Fibroblast of skin of abdomen (primary cell): ENCODE measurements around the gene RSPH6A. TPM values are rescaled to one million over a fixed set of nuclear protein-coding genes. Genes with fewer than 3 reads are reported as not detected.

Experiments
- DNase-seq: peaks from one replicate; pipeline ENCODE4 v3.0.0-alpha.2; 2013
- polyA plus RNA-seq, 2 experiments: library from polyadenylated mRNA; unstranded; fragments of 120-200 nt; gene quantifications; one replicate each; pipeline ENCODE4 v1.2.1, GENCODE V29; 2013; ENCODE audit not compliant: insufficient read length in 2 of 2

Gene RSPH6A
- not detected for polyA plus RNA-seq (2013, experiment 1 of 2; ENCODE audit: insufficient read length)
- not detected for polyA plus RNA-seq (2013, experiment 2 of 2; ENCODE audit: insufficient read length)

DNA sequence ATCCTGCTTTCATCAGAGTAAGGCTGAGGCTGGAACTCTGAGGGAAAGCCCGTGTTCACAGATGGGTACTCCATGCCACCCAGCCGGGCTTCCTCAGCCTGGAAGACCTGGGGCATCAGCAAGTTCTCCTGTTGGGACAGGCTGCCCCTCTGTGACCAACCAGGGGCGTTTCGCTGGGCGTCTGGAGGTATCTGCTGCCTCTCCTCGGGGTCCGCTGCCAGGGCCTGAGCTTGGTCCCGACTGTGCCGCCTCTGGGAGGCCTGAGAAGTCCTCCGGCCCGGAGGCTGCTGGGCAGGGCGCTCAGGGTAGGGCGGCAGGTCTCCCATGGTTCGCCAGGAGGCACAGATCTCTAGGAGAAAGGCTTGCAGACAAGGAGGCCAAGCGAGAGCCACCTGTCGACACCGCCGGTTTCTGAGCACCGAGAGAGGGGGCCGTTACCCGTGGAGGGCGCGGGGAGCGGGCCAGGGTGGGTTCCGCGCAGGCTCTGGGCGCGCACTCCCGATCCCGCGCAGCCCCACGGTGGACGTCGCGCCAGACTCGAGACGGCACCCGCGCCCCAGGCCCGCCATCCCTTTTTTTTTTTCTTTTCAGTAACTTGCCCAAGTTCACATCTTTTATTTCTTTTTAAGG, at the start of gene RSPH6A:
RSPH6A (minus strand) TSS at position 458 of the 630 bp plus-strand sequence; CDS start at position 326, 132 bp downstream.
- DNase-seq: no peak

DNA sequence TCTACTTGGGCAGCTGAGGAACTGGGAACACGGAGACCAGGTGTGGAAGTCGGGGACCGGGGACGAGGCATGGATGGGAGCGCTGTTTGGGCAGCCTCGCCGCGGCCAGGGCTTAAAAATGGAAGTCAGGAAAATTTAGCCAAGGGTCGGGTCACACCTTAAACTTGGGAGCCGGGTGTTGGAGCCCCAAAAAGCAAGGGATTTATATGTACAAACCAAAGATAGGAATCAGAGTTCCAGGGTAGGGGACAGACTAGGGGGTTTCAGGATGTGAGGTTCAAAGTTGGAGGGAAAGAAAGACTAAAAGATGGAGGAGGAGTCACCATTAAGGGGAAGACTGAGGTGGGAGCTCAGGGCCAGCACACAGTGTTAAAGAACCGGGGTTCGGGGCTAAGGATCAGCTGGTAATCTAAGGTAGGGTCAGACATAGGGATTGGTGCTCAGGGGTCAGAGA, 49.5 kb upstream of the RSPH6A start:
- DNase-seq: no peak

DNA sequence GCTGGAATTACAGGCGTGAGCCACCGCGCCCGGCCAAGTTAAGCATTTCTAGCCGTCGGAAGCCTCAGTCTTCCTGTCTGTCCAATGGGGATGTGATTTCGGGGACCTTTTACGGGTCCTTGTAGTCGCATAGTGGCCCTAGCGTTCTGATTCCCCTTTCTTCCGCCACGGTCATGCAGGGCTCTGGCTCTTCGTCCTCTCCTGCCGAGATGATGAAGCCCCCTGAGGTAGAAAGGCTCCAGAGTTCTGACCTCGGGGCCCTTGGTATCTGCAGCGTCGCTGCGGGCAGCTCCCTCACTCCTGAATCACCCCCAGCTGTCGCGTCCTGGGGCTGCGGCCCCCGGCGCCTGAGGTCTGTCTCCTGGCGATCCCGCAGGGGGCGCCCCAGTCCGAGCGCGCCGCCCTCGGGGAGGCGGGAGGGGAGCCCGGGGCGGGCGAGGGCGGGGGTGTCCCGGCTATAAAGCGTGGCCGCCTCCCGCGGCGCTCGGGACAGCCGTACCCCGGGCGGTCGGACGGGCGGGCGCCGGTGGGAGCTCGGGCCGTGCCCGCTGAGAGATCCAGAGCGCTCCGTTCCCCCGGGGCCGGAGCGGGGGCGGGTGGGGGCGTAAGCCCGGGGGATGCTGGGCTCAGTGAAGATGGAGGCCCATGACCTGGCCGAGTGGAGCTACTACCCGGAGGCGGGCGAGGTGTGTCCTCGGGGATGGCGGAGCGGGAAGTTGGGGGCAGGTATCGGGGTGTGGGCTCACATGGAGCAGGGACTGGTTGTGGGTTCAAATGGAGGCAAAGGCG, 48.9 kb upstream of the RSPH6A start, which contains the start of gene FOXA3:
FOXA3 (plus strand) TSS at position 487 of the 789 bp plus-strand sequence; CDS start at position 618, 131 bp downstream.
- DNase-seq: no peak

DNA sequence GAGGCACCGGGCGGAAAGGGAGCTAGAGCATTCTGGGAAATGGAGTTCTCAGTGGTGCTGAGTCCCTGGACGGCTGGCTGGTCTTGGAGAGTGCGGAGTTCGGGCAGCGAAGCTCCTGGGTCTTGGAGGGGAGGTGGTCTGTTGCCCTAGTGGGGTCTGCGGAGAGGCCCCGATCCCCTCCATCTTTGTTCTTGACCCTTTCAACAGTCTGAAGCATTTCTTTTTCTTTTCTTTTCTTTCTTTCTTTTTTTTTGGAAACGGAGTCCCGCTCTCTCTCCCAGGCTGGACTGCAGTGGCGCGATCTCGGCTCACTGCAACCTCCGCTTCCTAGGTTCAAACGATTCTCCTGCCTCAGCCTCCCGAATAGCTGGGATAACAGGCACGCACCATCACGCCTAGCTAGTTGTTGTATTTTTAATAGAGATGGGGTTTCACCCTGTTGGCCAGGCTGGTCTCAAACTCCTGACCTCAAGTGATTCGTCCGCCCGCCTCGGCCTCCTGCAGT, 48.3 kb upstream of the RSPH6A start:
- DNase-seq: no peak

DNA sequence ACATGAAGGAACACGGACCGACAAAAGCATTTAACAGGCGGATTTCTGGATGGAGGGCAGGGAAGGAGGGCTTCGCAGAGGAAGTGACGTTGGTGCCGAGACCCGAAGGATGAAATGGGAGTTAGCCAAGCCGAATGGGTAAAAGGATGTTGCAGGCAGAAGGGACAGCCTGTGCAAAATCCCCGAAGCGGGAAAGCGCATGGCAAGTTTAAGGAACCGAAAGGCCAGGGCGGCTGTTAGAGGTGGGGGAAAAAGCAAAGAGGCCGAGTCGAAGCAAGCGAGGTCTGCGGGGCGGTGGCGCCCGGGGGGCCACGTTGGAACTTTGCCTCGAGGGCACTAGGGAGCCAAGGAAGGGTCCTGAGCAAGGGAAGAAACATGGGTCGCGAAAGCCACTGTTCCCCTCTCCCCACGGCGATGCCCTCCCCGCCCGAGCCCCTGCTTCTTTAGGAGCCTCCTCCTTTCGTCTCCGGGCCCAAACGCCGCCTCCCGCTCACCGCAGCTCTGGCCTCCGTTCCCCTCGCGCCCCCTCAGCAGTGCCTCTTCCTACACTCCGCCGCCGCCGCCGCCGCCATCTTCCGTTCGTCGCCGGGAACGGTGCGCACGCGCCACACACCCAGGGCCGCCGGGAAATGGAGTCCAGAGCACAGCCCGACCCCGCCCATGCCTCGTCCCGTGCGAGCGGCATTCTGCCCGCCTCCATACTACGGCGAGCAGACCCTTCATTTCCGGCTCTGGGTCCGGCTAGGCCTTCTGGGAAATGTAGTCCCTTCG, 47.6 kb upstream of the RSPH6A start, which contains the start of gene SYMPK:
SYMPK (minus strand) TSS at position 584 of the 771 bp plus-strand sequence. CDS start 8,652 bp downstream, outside the sequence.
- DNase-seq: peak; percentile 98

DNA sequence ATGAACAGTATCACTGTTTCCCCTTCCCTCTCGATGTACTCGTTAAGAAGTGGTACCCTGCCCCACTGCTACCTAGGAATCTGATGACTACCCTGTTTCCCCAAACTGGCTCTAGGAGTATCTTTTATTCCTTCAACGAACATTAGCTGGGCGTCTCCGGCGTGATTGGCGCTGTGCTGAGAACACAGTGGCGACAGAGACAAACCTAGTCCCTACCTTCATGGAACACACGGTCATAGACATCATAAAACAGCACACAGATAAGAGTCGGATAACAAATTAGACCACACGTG, 47.1 kb upstream of the RSPH6A start:
- no peak for DNase-seq

DNA sequence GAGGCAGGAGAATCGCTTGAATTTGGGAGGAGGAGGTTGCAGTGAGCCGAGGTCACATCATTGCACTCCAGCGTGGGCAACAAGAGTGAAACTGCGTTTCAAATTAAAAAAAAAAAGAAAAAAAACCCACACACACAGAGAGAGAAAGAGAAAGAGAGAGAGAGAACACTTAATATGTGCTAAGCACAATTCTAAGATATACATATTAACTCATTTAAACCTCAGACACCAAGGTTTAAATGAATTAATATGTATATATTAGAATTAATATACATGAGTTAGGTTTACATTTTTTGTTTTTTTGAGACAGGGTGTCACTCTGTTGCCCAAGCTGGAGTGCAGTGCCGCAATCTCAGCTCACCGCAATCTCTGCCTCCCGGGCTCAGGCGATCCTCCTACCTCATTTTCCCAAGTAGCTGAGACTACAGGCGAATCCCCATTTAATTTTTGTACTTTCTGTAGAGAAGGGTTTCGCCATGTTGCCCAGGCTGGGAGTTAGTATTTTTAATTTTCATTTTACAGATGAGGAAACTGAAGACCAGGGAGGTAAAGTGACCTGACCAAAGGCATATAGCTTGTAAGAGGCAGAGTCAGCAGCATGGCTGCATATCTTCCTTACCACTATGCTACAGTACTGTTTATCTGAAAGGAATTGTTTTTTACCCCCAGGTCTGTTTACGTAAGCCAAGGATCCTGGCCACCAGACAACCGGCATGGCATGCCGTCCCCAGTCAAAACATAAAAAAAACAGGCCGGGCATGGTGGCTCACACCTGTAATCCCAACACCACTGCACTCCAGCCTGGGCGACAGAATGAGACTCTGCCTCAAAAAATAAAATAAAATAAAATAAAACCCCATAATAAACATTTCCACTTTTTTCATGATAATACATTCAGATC, 45.5 kb upstream of the RSPH6A start:
- no peak for DNase-seq

DNA sequence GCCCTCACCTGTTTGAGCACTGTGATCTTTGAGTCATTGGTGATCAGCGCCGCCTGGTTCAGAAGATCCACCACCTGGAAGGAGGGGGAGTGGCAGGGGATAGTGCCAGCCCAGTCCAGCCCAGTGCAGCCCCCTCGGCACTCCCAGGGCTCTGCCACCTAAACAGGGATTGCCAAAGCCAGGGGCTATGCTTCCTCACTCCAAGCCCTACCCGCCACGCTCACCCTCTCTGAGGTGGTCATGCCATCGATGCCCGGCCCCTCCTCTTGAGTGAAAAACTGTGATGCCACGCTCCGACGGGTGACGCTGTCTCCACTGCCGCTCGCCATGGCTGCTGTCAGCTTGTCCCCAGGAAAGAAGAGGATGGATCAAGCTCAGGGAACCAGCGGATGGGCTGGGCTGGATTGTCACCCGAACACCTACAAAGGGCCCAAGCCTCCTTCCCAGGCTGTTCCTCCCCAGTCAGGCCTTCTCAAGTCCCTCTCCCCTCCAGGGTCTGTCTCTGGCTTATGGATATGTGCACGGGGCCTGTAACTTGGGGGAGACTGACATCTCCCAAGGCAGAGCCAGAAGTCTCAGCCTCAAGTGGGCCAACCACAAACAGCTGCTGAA, 39.2 kb upstream of the RSPH6A start:
- no peak for DNase-seq

DNA sequence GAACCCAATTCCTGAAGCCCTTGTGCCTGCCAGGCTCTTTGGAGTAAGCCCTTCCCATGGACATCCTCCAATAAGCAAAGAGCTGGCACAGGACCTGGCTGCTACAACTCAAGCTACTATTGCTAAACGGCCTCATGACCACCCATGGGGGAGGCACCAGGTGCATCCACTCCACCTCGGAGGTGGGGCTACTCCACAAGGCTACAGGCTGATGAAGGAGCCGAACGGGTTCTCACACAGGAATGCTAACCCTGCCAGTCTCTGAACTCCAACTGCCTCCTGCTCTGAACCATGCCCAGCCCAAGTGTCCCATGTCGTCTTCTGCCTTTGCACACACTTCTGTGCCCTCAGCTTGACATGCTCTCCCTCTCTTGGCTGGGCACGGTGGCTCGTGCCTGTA, 37.9 kb upstream of the RSPH6A start:
- no peak for DNase-seq

DNA sequence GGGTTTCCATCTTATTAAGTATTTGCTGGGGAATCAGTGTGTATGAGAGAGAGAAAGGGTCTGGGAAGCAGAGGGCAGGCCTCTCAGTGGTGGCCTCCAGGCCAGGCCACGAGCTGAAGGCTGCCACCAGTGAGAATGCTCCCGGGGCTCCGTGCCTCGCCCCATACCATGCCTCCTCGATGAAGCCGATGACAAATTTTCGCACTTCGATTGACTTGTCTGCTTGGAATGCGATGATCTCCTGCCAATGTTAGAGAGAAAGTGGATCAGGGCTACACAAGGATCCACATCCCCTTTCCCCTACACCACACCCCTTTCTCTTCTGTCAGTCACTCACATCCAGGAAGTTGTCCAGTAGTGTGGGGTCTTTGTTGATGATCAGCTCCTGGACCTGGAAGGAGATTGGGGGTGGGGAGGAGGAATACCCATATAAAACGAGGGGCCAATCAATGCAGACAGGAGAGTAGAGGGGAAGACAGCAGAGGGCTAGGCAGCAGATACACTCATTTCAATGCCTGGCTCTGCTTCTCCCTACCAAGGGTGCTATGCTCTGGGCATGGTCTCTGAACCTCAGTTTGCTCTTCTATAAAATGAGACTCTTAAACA, 37.1 kb upstream of the RSPH6A start:
- DNase-seq: peak; percentile 28

DNA sequence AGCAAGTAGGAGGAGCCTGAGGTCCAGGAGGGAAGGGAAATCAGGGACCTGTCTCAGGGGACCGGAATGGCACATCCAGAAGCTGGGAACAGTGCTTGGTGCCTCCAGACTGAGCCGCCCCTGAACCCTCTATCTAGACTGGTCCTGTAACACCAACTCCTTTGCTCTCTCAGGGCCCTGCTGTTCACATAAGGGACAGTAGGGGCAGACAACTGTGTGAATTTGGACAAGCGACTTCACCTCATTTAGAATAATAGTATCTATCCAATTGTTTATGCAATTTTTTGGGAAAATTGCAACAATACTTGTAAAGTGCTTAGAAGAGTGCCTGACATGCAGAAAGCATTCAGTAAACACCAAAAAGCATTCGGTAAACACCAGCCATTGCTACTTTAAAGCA, 33.8 kb upstream of the RSPH6A start:
- no peak for DNase-seq

DNA sequence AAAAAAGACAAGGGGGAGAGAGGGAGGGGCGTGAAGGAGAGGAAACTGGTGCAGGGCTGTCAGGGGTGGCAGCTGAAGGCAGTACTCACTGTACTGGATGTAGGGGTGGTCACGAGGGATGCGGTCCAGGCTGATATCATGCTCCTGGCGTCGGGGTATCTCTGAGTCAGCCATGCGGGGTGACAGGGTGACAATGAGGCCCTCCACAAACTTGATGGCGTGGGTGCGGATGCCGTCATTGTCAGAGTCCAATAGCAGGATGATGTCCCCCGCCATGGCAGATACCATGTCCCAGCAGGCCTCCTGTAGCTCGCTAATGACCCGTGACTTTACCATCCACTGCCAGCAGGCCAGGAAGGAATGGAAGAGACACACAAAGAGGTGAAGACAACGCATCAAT, 32.6 kb upstream of the RSPH6A start:
- DNase-seq: no peak

DNA sequence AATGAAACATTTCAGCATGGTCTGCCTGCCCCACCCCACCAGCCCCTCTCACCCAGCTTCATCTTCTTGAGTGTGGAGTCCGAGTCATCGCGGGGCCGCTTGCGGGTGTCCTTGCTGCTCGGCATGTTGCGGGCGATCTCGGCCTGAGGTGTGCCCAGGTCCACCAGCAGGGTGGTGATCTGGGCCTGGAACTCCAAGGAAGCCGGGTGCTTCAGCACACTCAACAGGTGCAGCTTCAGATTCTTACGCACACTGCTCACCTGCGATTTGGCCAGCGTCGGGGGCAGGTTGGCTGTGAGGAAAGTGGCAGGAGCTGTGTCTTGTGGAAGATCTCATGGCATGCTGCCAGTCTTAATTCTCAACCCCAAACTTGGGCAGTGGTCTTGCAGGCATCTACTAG, 27.1 kb upstream of the RSPH6A start:
- DNase-seq: no peak

DNA sequence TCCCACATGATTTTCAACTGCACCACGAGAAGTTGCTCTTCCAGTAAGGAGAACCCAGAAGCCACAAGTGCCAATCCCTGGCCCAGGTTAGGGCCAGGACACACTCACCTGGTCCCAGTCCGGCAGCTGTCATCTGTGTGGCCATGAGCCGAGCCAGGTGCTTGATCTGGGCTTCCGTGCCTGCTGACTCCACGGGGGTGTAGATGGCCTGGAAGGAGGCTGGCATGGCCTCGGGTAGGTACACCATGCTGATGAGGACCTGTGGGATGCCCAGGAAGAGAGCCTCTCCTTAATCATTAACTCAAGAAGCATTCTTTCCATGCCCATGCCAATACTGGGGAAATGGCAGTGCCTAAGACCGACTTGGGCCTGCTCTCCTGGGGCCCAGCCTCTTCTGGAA, 19.9 kb upstream of the RSPH6A start:
- no peak for DNase-seq

DNA sequence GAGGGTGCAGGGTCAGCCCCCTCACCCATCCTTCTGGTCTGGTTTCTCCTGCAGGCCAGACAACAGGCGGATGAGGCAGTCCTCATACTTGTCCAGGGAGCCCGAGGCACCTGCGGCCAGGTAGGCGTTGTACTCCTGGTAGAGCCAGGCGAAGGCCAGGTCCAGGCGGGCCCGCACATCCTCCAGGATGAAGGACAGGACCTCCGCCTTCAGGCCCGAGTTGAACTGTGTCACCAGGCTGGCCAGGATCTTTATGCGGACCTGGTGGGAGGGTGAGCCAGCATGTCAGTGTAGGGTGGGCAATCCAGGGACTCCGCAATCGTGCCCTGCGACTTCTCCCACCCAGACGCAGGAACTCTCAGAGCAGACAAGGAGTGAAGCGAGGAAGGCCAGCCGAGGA, 13.8 kb upstream of the RSPH6A start:
- DNase-seq: no peak

DNA sequence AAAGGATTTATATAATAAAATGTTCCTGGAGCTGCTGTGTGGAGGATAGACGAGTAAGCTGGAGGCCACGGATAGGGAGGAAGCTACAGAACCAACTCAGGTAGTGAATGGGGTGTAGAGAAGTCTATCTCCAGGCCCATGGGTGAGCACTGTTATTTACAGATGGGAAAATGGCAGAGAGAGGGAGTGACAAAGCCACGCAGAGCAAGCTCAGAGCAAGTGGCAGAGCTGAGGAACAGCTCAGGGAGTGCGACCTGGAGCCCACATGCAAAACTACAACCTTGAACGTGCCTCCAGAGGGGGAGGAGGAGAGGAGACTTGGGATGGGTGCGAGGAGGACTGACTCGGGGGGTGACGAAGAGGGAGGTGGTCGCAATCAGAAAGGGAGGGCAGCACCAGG, 13.4 kb upstream of the RSPH6A start:
- DNase-seq: no peak

DNA sequence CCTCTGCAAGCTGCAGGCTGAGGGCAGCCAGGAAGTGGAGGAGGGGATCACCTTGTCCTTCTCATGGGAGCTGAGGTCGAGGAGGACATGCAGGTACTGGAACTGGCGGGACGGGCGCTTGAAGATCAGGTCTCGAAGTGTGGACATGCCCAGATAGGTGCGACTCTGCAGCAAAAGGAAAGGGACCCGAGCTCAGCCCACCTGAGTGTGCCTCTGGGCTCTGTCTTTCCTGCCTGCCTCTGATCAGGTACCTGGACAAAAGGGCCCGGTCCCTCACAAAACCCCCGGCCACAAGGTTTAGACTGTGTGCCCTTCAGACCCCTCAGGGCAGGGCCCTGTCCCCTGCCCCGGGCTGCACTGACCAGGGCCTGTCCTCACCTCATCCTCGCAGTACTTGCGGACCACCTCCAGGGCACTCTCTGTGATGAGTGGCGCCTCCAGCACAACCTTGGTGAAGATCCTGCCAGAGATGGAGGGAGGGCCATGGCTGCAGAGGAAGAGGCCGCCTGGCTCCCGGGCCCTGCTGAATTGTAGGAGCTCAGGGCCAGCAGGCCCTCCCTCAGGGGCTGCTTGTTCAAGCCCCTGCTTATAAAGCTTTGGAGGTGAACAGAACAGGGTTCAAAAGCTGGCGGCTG, 12.5 kb upstream of the RSPH6A start:
- no peak for DNase-seq

DNA sequence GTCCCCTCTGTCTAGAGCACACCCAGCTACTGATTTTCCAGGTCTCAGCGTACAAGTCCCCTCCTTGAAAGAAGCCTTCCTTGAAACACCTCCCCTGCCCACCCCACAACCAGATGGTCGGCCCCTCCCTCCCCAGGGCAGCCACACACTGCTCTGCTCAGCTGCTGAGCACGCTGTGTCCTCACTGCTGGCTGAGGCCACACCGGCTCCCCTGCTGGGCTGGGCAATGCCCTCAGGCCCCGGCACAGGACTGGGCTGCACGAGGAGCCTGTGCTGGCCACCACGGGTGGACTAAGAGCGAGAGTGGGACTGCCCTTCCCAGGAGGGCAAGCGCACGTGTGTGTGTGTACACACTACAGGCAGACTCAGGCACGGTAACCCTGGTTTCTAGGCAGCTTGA, 11.8 kb upstream of the RSPH6A start:
- DNase-seq: no peak

DNA sequence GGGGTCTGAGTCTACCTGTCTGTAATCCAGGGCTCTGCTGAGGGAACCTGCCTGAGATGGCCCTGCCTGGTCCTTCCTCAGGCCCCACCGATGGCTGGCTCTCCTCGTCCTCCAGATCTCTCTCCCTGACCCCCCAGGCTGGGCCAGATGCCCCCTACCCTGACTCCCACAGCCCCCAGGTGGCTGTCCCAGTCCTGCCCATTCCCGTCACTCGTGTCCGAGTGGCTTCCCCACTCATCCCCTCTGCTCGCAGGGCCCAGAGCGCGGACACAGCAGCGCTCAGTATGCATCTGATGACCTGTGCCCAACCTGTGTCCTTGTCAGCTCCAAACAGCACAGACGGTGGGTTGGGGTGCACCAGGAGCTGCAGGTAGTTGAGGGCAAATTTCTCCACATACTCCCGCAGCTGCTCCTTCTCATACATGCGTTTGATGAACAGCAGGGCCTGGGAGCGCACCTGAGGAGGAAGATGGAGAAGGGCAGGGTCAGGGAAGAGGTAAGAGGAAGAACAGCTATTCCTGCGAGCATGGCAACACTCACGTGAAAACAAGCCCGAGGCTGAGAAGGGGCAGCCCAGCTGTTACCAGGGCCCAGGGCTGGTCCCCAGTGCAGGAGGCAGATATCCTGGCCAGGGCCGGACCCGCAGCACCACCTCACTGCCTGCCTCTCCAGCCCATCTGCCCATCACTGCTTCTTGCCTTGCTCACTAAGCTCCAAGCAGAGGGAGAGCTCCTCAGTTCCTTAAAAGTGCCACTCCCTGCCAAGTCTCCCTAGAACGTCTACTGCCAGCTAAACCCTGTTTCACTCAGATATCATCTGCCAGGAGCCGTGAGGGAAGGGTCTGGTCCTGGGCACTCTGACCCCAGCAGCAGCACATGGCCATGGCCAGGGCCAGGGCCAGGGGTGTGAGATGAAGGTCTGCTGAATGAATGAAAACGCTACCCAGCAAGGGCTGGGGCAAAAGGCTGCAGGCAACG, 11.1 kb upstream of the RSPH6A start:
- DNase-seq: no peak
